Activated effector memory CD4-positive, alpha-beta T cell treated with anti-CD3 and anti-CD28 coated beads, Interleukin-2, amount 50 U/mL, for 16 hours (primary cell): ENCODE results near the gene TUBB4A.

ENCODE experiments used
- DNase-seq: peaks from one replicate; pipeline ENCODE4 v3.0.0-alpha.2; 2020

TUBB4A gene

DNA sequence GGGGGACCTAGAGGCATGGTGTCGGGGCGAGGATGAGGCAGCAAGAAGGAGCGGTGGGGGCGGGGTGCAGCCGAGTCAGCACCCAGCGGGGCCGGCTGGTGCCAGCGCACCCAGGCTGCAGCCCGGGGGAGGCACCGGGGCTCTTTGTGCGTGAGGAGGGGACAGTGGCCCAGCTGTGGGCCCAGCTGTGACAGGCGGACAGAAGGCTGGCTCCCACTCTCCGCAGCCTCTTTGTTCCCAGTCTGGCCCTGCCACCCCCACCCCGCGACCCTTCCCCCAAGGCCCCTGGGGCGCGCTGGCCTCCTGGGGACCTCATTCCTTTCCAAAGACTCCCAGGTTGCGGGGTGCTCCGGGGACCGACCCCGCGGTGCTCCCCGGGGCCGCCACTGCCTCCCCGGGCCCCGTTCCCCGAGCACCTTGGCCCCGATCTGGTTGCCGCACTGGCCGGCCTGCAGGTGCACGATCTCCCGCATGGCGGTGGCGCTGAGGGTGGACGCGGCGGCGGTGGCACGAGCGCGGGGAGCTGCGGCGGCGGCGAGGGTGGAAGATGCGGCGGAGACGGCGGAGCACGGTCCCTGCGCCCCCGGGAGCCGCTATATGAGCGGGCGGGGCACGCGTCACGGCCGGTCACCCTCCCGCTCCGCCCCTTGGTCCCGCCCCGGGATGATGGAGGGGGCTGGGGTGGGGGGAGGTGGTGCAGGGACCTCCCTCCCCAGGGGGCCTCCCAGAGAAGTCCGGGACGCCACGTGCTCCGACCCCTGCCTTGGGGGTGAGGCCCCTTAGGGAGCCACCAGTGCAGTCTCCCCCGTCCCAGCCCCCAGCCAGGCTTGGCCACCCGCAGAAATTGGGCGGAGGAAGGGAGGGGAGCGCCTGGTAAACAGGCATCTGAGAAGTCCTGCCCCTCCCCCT is at the start of gene TUBB4A:
Gene TUBB4A (minus strand): TSS at position 570 of the 909 bp plus-strand sequence. CDS start 97 bp downstream, at position 473.
- peak; percentile 76 for DNase-seq

DNA sequence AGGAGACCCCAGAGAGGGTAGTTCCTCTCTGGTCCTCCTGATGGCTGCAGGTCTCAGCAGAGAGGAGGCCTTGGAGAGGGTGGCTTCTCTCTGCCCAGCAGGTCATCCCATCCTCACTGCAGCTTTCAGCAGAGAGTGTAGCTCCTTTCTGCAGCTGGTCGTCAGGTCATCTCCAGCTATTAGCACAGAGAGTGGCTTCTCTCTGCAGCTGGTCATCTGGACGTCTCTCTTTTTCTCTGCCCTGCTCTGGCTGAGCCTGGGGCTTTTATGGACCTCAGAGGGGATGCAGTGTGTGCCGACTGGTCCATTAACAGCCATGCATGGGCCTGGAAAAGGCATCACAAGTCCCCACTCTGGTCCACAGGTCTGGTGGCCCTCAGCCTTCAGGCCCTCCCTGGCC is 49.0 kb upstream of the TUBB4A start:
- peak; percentile 39 for DNase-seq

DNA sequence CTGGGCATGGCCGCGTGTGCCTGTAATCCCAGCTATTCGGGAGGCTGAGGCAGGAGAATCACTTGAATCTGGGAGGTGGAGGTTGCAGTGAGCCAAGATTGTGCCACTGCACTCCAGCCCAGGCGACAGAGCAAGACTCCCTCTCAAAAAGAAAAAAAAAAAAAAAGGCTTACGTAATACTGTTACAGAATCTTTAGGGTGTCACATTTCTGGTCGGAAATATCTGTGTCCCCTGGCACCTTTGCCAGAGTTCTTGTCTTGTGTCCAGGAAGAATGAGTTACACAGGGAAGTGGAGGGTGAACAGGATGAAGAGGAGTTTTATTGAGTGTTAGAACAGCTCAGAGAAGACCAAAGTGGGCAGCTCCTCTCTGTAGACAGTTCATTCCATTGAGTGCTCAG is 48.6 kb upstream of the TUBB4A start:
- DNase-seq: peak; percentile 13

DNA sequence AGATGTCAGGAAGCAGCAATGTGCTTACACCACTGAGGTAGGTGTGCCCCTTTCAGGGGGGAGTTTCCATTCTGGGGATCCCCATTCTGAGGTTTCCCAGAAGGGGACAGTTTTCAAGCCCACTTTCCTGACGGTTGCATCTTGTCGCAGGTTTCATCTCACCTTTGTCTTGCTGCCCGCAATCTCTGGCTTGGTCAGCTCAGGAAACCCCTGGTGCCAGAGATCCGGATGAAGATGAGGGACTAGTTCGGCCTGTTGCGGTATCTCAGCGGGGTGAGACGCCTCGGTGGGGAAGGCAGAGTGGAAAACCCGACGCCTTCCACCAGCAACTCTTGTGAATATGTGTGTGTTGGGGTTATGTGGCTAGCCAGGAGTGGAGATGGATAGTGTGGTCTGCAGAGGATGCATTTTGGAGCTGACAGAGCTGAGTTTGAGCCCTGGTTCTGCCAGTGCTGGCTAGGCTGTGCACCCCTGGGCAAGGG is 41.8 kb upstream of the TUBB4A start:
- no peak for DNase-seq

DNA sequence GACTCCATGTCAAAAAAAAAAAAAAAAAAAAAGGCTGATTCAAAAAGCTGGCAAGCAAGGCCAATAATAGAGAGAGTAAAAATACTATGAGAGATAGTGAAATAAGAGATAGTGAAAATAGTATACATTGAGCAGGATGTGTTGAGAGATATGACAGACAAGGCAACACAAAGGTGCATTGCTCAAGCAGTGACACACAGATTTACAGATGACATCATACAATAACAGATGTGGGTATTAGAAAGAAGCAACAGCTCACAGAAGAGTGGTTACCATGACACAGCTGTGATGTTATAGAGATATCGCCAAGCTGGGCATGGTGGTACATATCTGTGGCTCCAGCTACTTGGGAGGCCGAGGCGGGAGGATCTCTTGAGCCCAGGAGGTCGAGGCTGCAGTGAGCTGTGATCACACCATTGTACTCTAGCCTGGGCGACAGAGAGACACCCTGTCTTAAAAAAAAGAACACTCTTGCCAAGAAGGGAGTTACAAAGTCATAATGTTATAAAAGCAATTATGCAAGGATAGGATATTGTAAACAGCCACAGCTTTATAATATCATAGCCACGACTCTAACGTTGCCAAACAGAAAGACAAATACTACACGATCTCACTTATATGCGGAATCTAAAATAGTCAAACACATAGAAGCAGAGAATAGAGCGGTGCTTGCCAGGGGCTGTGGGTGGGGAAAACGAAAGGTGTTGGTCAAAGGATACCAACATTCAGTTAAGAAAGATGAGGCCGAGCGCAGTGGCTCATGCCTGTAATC is 39.0 kb upstream of the TUBB4A start:
- no peak for DNase-seq

DNA sequence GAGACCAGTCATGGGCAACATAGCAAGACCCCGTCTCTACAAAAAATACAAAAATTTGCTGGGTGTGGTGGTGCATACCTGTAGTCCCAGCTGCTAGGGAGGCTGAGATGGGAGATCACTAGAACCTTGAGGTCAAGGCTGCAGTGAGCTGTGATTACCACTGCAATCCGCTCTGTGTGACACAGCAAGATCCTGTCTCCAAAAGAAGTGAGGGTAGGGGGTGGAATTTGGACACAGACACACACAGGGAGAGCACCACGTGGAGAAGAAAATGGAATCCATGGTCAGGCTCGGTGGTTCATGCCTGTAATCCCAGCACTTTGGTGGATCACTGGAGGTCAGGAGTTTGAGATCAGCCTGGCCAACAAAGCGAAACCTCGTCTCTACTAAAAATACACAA is 37.4 kb upstream of the TUBB4A start:
- DNase-seq: no peak

DNA sequence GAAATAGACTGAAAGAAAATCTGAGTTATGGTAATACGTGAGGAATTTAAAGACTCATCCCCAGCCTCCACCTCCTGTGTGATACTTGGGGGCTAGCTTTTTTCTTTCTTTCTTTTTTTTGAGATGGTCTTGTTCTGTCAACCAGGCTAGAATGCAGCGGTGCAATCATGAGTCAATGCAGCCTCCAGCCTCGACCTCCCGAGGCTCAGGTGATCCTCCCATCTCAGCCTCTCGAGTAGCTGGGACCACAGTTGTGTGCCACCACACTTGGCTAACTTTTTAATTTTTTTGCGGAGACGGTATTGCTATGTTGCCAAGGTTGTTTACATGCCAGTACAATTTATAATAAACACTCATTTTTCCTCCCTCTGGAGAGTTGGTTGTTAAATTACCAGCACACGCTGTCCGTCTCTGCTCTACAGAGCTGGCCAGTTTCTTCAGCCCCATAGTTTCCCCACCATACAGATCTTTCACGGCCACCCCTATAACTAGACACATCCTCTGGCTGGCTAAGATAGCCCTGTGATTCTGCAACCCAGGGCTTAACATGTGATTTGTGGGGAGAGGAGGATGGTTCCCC is 33.5 kb upstream of the TUBB4A start:
- DNase-seq: no peak

DNA sequence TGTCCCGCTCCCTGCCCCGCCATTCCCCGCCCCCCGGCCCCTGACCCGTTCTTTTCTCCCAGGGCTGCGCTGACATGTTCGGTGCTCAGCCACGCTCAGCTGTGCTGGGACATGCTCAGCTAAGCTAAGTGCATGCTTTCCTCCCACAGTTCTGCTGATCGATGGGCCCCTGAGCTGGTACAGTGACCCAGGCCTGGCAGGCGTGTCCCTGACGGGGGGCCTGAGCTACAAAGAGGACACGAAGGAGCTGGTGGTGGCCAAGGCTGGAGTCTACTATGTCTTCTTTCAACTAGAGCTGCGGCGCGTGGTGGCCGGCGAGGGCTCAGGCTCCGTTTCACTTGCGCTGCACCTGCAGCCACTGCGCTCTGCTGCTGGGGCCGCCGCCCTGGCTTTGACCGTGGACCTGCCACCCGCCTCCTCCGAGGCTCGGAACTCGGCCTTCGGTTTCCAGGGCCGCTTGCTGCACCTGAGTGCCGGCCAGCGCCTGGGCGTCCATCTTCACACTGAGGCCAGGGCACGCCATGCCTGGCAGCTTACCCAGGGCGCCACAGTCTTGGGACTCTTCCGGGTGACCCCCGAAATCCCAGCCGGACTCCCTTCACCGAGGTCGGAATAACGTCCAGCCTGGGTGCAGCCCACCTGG is 32.5 kb upstream of the TUBB4A start:
- DNase-seq: no peak

DNA sequence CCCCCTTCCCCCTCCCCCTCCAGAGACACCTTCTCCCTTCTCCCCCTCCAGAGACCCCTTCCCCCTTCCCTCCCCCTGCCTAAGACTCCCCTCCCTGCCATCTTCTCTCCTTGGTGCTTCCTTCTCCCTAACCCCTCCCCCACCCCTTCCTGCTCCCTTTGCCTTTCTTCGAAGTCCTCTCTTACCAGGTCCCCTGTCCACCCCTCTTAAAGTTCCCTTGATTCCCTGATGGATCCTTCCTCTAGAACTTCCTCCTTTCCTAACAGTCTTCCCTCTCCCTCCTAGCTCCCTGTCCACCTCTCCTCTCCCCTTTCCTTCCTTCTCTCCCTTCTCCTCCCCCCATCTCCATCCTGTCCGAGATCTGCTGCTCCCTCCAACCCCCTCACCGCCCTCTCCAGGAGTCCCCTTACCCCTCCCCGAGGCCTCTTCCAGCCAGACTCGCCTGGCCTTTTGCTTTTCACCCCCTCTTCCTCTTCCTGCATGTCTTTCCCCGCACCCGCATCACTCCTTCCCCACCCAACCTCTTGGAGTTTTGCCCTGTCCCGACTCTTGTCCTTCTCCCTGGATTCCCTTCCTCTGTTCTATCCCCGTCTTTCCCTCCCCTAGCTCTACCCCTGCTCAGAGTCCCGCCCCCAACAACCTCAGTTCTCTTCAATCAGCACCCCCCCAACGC is 31.8 kb upstream of the TUBB4A start:
- DNase-seq: no peak

DNA sequence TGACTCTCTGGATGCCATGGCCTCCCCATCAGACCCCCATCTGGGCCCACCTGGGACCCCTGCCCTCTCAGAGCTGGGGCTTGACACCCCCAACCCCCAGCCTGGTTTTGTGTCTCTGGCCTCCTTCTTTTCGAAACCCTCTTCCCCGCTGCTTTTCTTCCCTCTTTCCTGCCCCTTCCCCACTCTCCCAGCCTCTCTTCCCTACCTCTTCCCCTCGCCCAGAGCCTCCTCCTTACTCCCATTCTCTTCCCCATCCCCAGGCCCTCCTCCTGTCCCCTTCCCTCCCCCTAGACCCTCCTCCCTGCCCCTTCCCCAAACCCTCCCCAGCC is 30.9 kb upstream of the TUBB4A start:
- no peak for DNase-seq

DNA sequence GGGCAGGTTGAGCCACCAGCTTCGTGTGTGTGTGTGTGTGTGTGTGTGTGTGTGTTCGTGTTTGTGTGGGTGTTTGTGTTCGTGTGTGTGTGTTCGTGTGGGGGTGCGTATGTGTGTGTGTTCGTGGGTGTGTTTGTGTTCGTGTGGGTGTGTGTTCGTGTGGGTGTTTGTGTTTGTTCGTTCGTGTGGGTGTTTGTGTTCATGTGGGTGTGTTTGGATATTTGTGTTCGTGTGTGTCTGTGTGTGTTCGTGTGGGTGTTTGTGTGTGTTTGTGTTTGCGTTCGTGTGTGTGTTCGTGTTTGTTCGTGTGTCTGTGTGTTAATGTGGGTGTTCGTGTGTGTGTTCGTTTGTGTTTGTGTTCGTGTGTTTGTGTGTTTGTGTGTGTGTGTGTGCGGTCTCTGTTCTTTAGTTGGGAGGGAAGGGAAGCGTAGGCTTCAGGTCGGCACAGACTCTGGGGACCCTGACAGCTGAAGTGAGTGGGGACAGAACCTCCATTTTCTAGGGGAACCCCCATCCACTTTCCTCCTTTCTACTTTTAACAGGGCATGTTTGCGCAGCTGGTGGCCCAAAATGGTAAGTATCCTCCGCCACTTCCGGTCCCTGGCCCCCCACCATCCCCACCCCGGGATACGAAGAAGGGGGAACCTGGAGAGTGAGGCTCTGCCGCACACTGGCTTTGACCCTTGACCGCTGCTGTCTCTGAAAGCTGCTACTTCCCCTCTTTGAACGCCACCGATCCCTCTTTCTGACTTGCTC is 30.3 kb upstream of the TUBB4A start:
- DNase-seq: peak; percentile 65

DNA sequence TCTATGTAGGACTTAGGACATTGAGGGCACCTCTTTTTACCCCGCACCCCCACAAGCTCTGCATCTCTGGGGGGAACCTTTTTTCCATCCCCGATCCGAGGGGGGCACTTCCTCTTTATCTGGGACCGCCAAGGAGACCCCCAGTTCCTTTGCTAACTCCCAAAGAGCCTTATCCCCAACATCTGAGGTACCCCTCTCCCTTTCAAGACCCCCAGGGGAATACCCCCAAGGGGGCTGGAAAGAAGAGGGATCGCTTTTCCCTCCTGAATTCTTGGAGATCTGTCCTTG is 29.8 kb upstream of the TUBB4A start:
- DNase-seq: no peak

DNA sequence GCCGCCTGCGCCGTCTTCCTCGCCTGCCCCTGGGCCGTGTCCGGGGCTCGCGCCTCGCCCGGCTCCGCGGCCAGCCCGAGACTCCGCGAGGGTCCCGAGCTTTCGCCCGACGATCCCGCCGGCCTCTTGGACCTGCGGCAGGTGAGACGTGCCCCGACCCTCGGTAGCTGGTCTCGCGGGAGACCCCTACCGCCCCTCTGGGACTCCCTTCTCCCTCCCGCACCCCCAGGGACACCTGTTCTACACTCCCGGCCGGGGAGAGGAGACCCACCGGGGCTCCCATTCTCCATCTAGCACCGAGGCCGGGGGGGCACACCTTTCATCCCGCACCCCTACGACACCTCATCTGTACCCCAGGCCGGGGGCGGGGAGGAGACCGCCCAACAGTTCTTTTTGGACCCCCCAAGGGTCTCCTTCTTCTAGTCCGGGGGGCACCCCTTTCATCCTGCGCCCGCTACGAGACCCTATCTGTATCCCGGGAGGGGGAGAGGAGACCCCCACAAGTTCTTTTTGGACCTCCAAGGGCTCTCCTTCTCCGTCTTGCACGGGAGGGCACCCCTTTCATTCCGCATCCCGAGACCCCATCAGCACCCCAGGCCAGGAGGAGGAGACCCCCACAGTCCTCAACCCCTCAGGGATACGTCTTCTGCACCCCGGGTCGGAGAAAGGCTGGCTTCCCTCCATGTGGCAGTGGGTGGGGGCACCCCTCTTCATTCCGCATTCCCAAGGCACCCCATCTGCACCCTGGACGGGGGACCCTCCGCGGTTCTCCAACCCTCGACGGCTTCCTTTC is 29.2 kb upstream of the TUBB4A start:
- no peak for DNase-seq

DNA sequence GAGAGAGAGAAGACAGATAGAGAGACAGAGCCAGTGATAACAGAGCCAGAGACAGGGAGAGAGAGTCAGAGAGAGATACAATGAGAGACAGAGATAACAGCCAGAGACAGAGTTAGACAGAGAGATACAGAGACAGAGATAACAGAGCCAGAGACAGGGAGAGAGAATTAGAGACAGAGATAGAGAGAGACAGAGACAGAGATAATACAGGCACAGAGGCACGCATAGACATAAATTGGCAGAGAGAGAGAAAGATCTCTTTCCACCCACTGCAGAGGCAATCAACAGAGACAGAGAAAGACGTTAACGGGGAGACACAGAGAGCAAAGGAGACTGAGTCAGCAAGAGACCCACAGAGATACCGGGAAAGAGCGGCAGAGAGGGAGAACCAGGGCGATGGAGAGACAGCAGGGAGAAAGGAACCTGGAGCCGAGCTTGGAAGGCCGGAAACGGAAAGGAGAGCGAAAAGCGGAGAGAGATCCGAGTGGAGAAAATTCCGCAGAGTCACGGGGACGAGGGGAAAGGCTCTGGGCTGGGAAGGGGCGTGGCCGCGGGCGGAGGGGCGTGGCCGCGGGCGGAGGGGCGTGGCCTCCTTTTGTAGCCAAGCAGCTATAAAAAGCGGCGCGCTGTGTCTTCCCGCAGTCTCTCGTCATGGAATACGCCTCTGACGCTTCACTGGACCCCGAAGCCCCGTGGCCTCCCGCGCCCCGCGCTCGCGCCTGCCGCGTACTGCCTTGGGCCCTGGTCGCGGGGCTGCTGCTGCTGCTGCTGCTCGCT is 28.5 kb upstream of the TUBB4A start, which contains the start of gene TNFSF9:
Gene TNFSF9 (plus strand): TSS at position 641 of the 777 bp plus-strand sequence. CDS start 11 bp downstream, at position 652.
- peak; percentile 94 for DNase-seq

DNA sequence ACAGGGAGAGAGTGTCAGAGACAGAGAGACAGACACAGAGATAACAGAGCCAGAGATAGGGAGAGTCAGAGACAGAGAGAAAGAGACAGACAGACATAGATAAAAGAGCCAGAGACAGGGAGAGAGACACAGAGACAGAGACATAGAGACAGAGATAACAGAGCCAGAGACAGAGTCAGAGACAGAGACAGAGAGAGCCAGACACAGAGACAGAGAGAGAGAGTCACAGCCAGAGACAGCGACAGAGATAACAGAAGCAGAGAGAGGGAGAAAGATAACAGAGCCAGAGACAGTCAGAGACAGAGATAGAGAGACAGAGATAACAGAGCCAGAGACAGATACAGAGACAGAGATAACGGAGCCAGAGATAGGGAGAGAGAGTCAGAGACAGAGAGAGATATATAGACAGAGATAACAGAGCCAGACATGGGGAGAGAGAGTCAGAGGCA is 27.9 kb upstream of the TUBB4A start:
- DNase-seq: no peak

DNA sequence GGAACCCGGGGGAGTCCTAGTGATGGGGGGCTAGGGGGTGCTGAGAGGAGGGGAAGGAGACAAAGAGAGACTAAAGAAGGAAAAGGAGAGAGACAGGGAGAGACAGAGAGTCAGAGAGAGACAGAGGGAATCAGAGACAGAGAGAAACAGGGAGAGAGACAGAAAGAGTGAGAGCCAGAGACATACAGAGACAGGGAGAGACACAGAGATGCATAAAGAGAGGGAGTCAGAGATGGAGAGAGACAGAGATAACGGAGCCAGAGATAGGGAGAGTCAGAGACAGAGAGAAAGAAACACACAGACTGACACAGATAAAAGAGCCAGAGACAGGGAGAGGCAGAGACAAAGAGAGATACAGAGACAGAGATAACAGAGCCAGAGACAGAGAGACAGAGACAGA is 27.2 kb upstream of the TUBB4A start:
- DNase-seq: no peak

DNA sequence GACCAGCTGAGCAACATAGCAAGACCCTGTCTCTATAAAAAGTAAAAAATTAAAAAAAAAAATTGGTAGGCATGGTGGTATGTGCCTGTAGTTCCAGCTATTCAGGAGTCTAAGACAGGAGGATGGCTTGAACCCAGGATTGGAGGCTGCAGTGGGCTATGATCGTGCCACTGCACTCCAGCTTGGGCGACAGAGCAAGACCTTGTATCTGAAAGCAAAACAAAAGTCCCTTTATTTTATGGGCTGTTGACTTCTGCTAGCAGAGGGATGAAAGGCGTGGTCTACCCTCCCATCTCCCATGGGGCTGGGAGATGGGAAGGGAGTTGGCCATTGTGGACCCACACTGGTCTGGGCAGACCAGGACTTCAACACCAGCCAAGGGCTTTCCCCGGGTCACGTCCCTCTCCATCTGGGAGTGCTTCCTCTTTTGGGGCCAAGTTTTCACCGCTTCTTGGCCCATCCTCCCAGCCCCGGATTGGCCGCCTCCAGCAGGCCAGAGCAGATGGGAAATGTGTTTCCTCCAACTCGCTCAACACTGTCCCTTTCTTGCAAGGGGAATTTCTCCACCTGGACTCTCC is 26.5 kb upstream of the TUBB4A start:
- DNase-seq: no peak

DNA sequence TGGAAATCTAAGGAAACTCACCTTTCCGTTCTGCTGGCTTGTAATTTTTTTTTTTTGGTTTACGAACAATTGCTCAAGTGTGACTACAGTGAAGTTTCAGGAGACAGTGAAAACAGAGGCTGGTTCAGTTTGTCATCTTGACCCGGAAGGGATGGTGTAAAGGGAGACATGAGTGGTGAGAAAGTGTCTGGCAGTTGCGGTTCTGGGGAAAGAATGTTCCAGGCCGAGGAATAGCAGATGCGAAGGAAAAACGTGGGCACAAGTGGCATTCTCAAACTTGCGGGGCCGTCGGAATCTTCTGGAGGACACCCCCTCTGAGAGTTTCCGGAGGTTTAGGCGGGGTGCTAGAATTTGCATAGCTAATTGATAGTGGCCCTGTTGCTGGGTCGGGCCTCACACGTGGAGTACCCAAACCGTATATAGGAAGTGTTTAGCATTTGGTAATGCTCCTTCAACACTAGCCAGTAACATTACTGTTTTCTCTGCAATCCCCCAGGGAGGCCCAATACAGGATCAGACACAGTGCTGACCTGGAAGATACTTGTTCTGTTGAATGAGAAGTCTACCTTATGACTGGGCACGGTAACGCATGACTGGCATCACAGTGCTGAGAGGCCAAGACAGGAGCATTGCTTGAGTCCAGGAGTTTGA is 25.9 kb upstream of the TUBB4A start:
- DNase-seq: no peak

DNA sequence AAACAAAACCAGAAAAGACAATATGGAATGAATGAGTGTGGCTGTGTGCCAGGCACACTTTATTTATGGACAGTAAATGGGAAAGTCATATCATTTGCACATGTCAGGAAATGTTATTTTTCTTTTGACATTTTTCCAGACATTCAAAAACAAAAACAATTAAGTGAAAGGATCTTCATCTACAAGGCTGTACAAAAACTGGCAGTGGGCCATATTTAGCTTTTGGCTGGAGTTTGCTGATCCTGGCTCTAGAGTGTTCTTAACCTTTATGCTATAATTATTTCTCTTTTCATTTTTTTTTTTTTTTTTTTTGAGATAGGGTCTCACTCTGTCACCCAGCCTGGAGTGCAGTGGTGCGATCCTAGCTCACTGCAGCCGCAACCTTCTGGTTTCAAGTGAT is 22.2 kb upstream of the TUBB4A start:
- no peak for DNase-seq
